ENCODE measurements around the gene PIGT. TPM values are rescaled to one million over a fixed set of nuclear protein-coding genes. Genes with fewer than 3 reads are reported as not detected.

The PIGT gene
- total and polyA plus RNA-seq, 10 of the 15 experiments (the other 5 are each of a cell fraction or from before 2014, with no cell fraction given) = 18.6 to 66.0 (median 35.3) TPM

- POLR2A ChIA-PET = interaction anchor here (1.0 kb wide), 1 partner anchor 63 kb away, joined by 5 read pairs; no protein-coding TSS in a partner anchor
- Histone ChIP-seq H3K9ac (ENCODE audit: control insufficient read depth, insufficient read depth, low read length) (no peak overlapping the region), H3K27me3 (replicated peaks in 1 of 2; ENCODE audit: control insufficient read depth in 2 of 2, insufficient read depth in 2 of 2, low read length in 1 of 2) (no peaks in the 10 kb centered on the region), H3K27ac (ENCODE audit: control insufficient read depth, insufficient read depth) (peak overlapping the region; percentile 38), H3K4me2 (ENCODE audit: control insufficient read depth, insufficient read depth) (peak overlapping the region; percentile 64), H3K4me1 (ENCODE audit: control insufficient read depth, insufficient read depth, low read length) (peaks cover 18% of the 10 kb centered on the region), H2AFZ (ENCODE audit: control insufficient read depth, low read depth, low read length) (peak overlapping the region; percentile 53; the same call in 1 of the 2 replicates), H3K36me3 (ENCODE audit: control insufficient read depth in 2 of 2, insufficient read depth in 2 of 2, low read length in 1 of 2) (no peaks in the 10 kb centered on the region), H3K4me3 (no peak overlapping the region), H3K9me3 (replicated peaks; ENCODE audit: control insufficient read depth, insufficient read depth, low read length) (no peaks in the 10 kb centered on the region; the same call in 2 of the 3 replicates), H3K79me2 (ENCODE audit: control insufficient read depth, insufficient read depth, low read length) (no peaks in the 10 kb centered on the region), H4K20me1 (ENCODE audit: control insufficient read depth, insufficient read depth) (no peaks in the 10 kb centered on the region)
- intact Hi-C loops (cut with micrococcal nuclease; ENCODE audit: unreplicated experiment) (loop anchor here (2.0 kb wide), 1 partner anchor 15 kb away; the partner anchor contains the start of gene PIGT), in situ Hi-C loops (cut with MboI) (no loop called here)
- RAD21 ChIA-PET (ENCODE audit: unreplicated experiment) = interaction anchor here (0.7 to 2.0 kb wide), 6 partner anchors 13 to 113 kb away, joined by 3 to 8 read pairs (median 3); partner anchors contain the start of gene SYS1
- peak; percentile 83 for ATAC-seq
- peak; percentile 76 for DNase-seq (ENCODE audit: low read depth, low spot score)
- SMC1A ChIA-PET (ENCODE audit: uncharacterized antibody, unreplicated experiment) = interaction anchor here (1.0 to 10.5 kb wide), 3 partner anchors 13 to 64 kb away, joined by 3 to 440 read pairs (median 4); partner anchors contain the start of genes SYS1 and TP53TG5
- WGBS (ENCODE audit: insufficient coverage, insufficient replicate concordance, low lambda C conversion rate, missing lambda C conversion rate) = 9% methylated on average over 5 of the region's 5 CpGs
- CTCF ChIA-PET = interaction anchor here (0.7 to 13.9 kb wide), 4 partner anchors 14 to 111 kb away, joined by 3 to 685 read pairs (median 37); partner anchors contain the start of genes PIGT and SYS1
- no TSS peak for BruUV-seq (replicated peaks)
- FAIRE-seq = peak; percentile 91
- no peak; the same call in 1 of the 2 replicates for TF ChIP-seq ATF2 (IDR thresholded peaks at IDR 0.05; ENCODE audit: low read length)
- TF ChIP-seq KLF5 (IDR thresholded peaks at IDR 0.05; ENCODE audit: partially characterized antibody) = no peak
- no peak for TF ChIP-seq MXI1 (IDR thresholded peaks at IDR 0.05; ENCODE audit: low read depth, low read length)
- TF ChIP-seq BRCA1 (IDR thresholded peaks at IDR 0.05; ENCODE audit: low read depth, low read length) = no peak
- no peak for TF ChIP-seq STAT1 (conservative IDR thresholded peaks at IDR 0.05)
- TF ChIP-seq RCOR1 (conservative IDR thresholded peaks at IDR 0.05; ENCODE audit: low read depth, low read length) = no peak
- TF ChIP-seq, protein P1, sequence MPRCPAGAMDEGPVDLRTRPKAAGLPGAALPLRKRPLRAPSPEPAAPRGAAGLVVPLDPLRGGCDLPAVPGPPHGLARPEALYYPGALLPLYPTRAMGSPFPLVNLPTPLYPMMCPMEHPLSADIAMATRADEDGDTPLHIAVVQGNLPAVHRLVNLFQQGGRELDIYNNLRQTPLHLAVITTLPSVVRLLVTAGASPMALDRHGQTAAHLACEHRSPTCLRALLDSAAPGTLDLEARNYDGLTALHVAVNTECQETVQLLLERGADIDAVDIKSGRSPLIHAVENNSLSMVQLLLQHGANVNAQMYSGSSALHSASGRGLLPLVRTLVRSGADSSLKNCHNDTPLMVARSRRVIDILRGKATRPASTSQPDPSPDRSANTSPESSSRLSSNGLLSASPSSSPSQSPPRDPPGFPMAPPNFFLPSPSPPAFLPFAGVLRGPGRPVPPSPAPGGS (IDR thresholded peaks at IDR 0.05; ENCODE audit: borderline replicate concordance, insufficient read depth, low read depth, low read length, poor library complexity, severe bottlenecking) = no peak
- no peak for TF ChIP-seq ATF7 (IDR thresholded peaks at IDR 0.05; ENCODE audit: low read depth)
- TF ChIP-seq TCF3 (IDR thresholded peaks at IDR 0.05; ENCODE audit: borderline replicate concordance, insufficient read depth, low read depth, low read length) = peak; percentile 71; the same call in 1 of the 2 replicates
- no peak for TF ChIP-seq MYB (IDR thresholded peaks at IDR 0.05; ENCODE audit: borderline replicate concordance, low read depth, low read length)
- no peak for TF ChIP-seq BACH1 (IDR thresholded peaks at IDR 0.05; ENCODE audit: borderline replicate concordance)
- TF ChIP-seq, protein P2, sequence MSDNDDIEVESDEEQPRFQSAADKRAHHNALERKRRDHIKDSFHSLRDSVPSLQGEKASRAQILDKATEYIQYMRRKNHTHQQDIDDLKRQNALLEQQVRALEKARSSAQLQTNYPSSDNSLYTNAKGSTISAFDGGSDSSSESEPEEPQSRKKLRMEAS (IDR thresholded peaks at IDR 0.05; ENCODE audit: low read depth, low read length) = peak; percentile 82
- TF ChIP-seq CHD4 (IDR thresholded peaks at IDR 0.05) = no peak
- TF ChIP-seq MEF2A (IDR thresholded peaks at IDR 0.05; ENCODE audit: insufficient read depth, low read depth, low read length) = no peak
- TF ChIP-seq, protein P3, sequence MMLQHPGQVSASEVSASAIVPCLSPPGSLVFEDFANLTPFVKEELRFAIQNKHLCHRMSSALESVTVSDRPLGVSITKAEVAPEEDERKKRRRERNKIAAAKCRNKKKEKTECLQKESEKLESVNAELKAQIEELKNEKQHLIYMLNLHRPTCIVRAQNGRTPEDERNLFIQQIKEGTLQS (IDR thresholded peaks at IDR 0.05; ENCODE audit: borderline replicate concordance, extremely low read depth, low read depth, low read length) = no peak
- no peak for TF ChIP-seq TBL1XR1 (IDR thresholded peaks at IDR 0.05; ENCODE audit: low read depth, low read length)
- TF ChIP-seq, protein P4, sequence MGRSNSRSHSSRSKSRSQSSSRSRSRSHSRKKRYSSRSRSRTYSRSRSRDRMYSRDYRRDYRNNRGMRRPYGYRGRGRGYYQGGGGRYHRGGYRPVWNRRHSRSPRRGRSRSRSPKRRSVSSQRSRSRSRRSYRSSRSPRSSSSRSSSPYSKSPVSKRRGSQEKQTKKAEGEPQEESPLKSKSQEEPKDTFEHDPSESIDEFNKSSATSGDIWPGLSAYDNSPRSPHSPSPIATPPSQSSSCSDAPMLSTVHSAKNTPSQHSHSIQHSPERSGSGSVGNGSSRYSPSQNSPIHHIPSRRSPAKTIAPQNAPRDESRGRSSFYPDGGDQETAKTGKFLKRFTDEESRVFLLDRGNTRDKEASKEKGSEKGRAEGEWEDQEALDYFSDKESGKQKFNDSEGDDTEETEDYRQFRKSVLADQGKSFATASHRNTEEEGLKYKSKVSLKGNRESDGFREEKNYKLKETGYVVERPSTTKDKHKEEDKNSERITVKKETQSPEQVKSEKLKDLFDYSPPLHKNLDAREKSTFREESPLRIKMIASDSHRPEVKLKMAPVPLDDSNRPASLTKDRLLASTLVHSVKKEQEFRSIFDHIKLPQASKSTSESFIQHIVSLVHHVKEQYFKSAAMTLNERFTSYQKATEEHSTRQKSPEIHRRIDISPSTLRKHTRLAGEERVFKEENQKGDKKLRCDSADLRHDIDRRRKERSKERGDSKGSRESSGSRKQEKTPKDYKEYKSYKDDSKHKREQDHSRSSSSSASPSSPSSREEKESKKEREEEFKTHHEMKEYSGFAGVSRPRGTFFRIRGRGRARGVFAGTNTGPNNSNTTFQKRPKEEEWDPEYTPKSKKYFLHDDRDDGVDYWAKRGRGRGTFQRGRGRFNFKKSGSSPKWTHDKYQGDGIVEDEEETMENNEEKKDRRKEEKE (IDR thresholded peaks at IDR 0.05) = no peak
- no peak for TF ChIP-seq CHD1 (IDR thresholded peaks at IDR 0.05; ENCODE audit: low read depth, low read length)
- TF ChIP-seq TARDBP (IDR thresholded peaks at IDR 0.05; ENCODE audit: borderline replicate concordance) = no peak
These were observed 16.4 kb downstream of the PIGT start for GRCh38 chr20:45432294-45432693.
